Astrocyte (in vitro differentiated cells and primary cell): ENCODE results near the gene CDK11A. TPM values are rescaled to one million over a fixed set of nuclear protein-coding genes. Genes with fewer than 3 reads are reported as not detected.
"Not testable (repeated sequence)": the region's sequence is repeated elsewhere in the genome, so short reads cannot be mapped to it uniquely, and the experiment has no call there.

Source experiments
- DNase-seq: peaks from one replicate; pipeline ENCODE4 v3.0.0-alpha.2; 2010; ENCODE audit warnings: low read depth
- FAIRE-seq: peaks from 2 replicates; lab custom pipeline; 2011; peaks lifted over from hg19 to GRCh38; lab: Jason Lieb, UNC
- H2AFZ ChIP-seq: 2 replicates; pipeline ENCODE4 v1.6.0; 2012; ENCODE audit warnings: low read depth, low read length, inconsistent platforms
- H3K27ac ChIP-seq: 2 replicates; pipeline ENCODE4 v1.5.1; 2011; ENCODE audit warnings: low read depth, low read length, inconsistent platforms
- H3K27me3 ChIP-seq: 2 replicates; pipeline ENCODE4 v1.6.0; 2011; ENCODE audit warnings: low read length, inconsistent platforms; ENCODE audit not compliant: insufficient read depth
- H3K36me3 ChIP-seq: 2 replicates; pipeline ENCODE4 v1.5.1; 2011; ENCODE audit warnings: low read length, inconsistent platforms; ENCODE audit not compliant: insufficient read depth
- H3K4me1 ChIP-seq: 2 replicates; pipeline ENCODE4 v1.5.1; 2011; ENCODE audit warnings: low read length, inconsistent platforms; ENCODE audit not compliant: insufficient read depth
- H3K4me2 ChIP-seq: 2 replicates; pipeline ENCODE4 v1.6.0; 2012; ENCODE audit warnings: low read length, inconsistent platforms
- H3K4me3 ChIP-seq: 2 replicates; pipeline ENCODE4 v1.5.1; 2011; ENCODE audit warnings: low read depth, mild to moderate bottlenecking, low read length, inconsistent platforms; ENCODE audit not compliant: insufficient read depth
- H3K79me2 ChIP-seq: 2 replicates; pipeline ENCODE4 v1.6.0; 2012; ENCODE audit warnings: mild to moderate bottlenecking, low read length, inconsistent platforms; ENCODE audit not compliant: insufficient read depth
- H3K9ac ChIP-seq: 2 replicates; pipeline ENCODE4 v1.6.0; 2012; ENCODE audit warnings: mild to moderate bottlenecking, low read length, inconsistent platforms
- H3K9me3 ChIP-seq: 2 replicates; pipeline ENCODE4 v1.5.1; 2012; ENCODE audit warnings: low read depth, mild to moderate bottlenecking, low read length, inconsistent platforms; ENCODE audit not compliant: insufficient read depth
- H4K20me1 ChIP-seq: 2 replicates; pipeline ENCODE4 v1.6.0; 2012; ENCODE audit warnings: low read length, inconsistent platforms; ENCODE audit not compliant: insufficient read depth
- H3K27ac Mint-ChIP-seq: one replicate; pipeline ENCODE4 v1.8.0; 2021; ENCODE audit warnings: mild to moderate bottlenecking, mixed read lengths; ENCODE audit not compliant: unreplicated experiment
- H3K27me3 Mint-ChIP-seq: one replicate; pipeline ENCODE4 v1.8.0; 2021; ENCODE audit warnings: low read depth, mixed read lengths; ENCODE audit not compliant: unreplicated experiment
- H3K36me3 Mint-ChIP-seq: one replicate; pipeline ENCODE4 v1.8.0; 2021; ENCODE audit warnings: low read depth, mixed read lengths; ENCODE audit not compliant: unreplicated experiment
- H3K4me1 Mint-ChIP-seq: one replicate; pipeline ENCODE4 v1.8.0; 2021; ENCODE audit warnings: low read depth, mixed read lengths; ENCODE audit not compliant: unreplicated experiment
- H3K4me3 Mint-ChIP-seq: one replicate; pipeline ENCODE4 v1.8.0; 2021; ENCODE audit warnings: mild to moderate bottlenecking, moderate library complexity, mixed read lengths; ENCODE audit not compliant: unreplicated experiment
- H3K9me3 Mint-ChIP-seq: one replicate; pipeline ENCODE4 v1.8.0; 2021; ENCODE audit warnings: mild to moderate bottlenecking, mixed read lengths; ENCODE audit not compliant: unreplicated experiment
- total RNA-seq: library from RNA; stranded (reverse); gene quantifications from 2 replicates; pipeline ENCODE4 v1.2.1, GENCODE V29; 2021

CDK11A gene
- total RNA-seq, 1 donor from 2014 or later = 30.3 TPM

DNA sequence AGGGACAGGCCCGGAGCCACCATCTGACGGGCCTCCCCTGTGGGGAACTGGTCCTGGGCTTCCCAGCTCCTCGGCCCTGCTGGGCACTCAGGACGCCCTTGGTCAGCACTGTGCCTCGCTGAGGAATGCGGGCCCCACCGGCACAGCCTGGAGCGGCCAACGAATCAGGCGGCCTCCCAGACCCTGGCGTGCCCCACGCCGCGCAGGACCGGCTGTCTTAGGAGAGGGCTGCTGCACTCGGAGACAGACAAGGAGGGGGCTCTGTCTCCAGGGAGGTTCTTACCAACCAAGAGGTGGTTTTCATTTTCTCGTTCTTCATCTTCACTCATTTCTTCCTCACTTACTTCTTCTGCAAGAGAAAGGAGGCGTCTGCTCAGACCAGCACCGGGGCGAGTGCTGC is 16.3 kb downstream of the CDK11A start:
- H3K4me1 Mint-ChIP-seq, H3K4me1 ChIP-seq, FAIRE-seq, H3K27me3 Mint-ChIP-seq, H3K9me3 Mint-ChIP-seq, H3K4me2 ChIP-seq, H2AFZ ChIP-seq, H3K27ac ChIP-seq, H3K4me3 ChIP-seq, H3K79me2 ChIP-seq, H3K27ac Mint-ChIP-seq, H3K4me3 Mint-ChIP-seq, H3K9me3 ChIP-seq, H3K36me3 Mint-ChIP-seq, DNase-seq, H3K27me3 ChIP-seq, H3K36me3 ChIP-seq, H3K9ac ChIP-seq, H4K20me1 ChIP-seq: not testable (repeated sequence)

GRCh38 chr1:1707241-1707640 is 16.9 kb downstream of the CDK11A start:
- H3K4me3 ChIP-seq, H3K36me3 Mint-ChIP-seq, H3K9ac ChIP-seq, H3K27ac Mint-ChIP-seq, DNase-seq, H3K4me2 ChIP-seq, H4K20me1 ChIP-seq, FAIRE-seq, H2AFZ ChIP-seq, H3K4me3 Mint-ChIP-seq, H3K4me1 Mint-ChIP-seq, H3K9me3 ChIP-seq, H3K27me3 Mint-ChIP-seq, H3K27ac ChIP-seq, H3K36me3 ChIP-seq, H3K79me2 ChIP-seq, H3K27me3 ChIP-seq, H3K9me3 Mint-ChIP-seq, H3K4me1 ChIP-seq: not testable (repeated sequence)

- H4K20me1 ChIP-seq, H3K27me3 Mint-ChIP-seq, H3K4me1 Mint-ChIP-seq, H3K4me2 ChIP-seq, H3K79me2 ChIP-seq, H3K27ac Mint-ChIP-seq, H3K36me3 ChIP-seq, H3K4me3 ChIP-seq, H3K4me1 ChIP-seq, FAIRE-seq, H3K27me3 ChIP-seq, H2AFZ ChIP-seq, H3K9me3 ChIP-seq, H3K9me3 Mint-ChIP-seq, H3K36me3 Mint-ChIP-seq, H3K9ac ChIP-seq, H3K27ac ChIP-seq, DNase-seq, H3K4me3 Mint-ChIP-seq: not testable (repeated sequence)
Measured at GRCh38 chr1:1705623-1706022, 18.5 kb downstream of the CDK11A start.

DNA sequence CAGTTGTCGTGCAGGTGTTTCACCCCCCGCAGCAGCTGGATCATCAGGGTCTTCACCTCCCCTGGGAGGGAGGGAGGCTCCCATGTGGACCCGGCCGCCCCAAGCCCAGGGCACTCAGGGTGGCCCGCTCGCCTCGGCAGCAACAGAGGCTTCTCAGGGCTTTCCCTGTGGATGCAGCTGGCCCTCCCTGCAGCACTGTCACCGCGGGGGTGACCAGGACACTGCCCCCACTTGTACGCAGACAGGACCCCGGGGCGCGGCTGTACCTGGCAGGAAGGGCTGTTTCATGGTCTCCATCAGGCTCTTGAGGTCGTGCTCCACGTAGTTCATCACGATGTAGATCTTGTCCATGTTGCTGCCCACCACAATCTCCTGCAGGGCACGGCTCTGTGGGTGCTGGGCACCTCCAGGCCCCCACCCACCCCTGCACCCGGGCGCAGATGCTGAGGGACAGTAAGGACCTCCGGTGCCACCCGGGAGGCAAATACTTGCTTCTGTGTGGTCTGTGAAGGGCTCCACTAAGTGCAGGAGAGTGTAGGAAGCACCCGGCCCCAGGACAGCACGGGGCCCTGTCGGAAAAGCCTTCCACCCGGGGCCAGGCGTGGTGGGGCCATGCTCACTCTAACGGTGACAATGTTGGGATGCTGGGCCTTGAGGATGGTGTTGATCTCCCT is 19.7 kb downstream of the CDK11A start:
- H3K9me3 ChIP-seq, H3K4me2 ChIP-seq, H3K36me3 Mint-ChIP-seq, H3K4me1 ChIP-seq, H3K4me3 ChIP-seq, H3K27me3 ChIP-seq, H3K27ac Mint-ChIP-seq, H3K36me3 ChIP-seq, H4K20me1 ChIP-seq, H3K4me3 Mint-ChIP-seq, H3K27me3 Mint-ChIP-seq, H2AFZ ChIP-seq, FAIRE-seq, H3K27ac ChIP-seq, DNase-seq, H3K4me1 Mint-ChIP-seq, H3K9ac ChIP-seq, H3K79me2 ChIP-seq, H3K9me3 Mint-ChIP-seq: not testable (repeated sequence)
